Activated T-cell treated with anti-CD3 and anti-CD28 coated beads, Interleukin-2, amount 50 U/mL, for 72 hours (primary cell): ENCODE data around the gene APC. TPM values are rescaled to one million over a fixed set of nuclear protein-coding genes. Genes with fewer than 3 reads are reported as not detected.
A peak's percentile ranks its signal among the peaks of the same experiment; 100 is the strongest.

Experiments used
- ATAC-seq, 2 donors: fragments of 150-1000 bp; cut with Tn5 transposase; replicated peaks in 1 of 2; 2 replicates each; pipeline ENCODE4 v1.10.0; 2021; ENCODE audit warnings: moderate library complexity in 2 of 2, mild to moderate bottlenecking in 1 of 2
- DNase-seq, 2 donors: peaks; one replicate each; pipeline ENCODE4 v3.0.0; 2021 to 2022; ENCODE audit warnings: mixed read lengths in 1 of 2
- H3K27ac Mint-ChIP-seq: one replicate; pipeline ENCODE4 v1.8.0; 2022; ENCODE audit warnings: mild to moderate bottlenecking, moderate library complexity, mixed read lengths
- H3K27me3 Mint-ChIP-seq: one replicate; pipeline ENCODE4 v1.8.0; 2022; ENCODE audit warnings: low read depth, mixed read lengths
- H3K36me3 Mint-ChIP-seq, 2 donors: one replicate each; pipeline ENCODE4 v1.8.0; 2022; ENCODE audit warnings: mixed read lengths in 2 of 2, mild to moderate bottlenecking in 1 of 2; ENCODE audit not compliant: insufficient read depth in 2 of 2
- H3K4me1 Mint-ChIP-seq: one replicate; pipeline ENCODE4 v1.8.0; 2022; ENCODE audit warnings: low read depth, mixed read lengths
- H3K4me3 Mint-ChIP-seq, 2 donors: one replicate each; pipeline ENCODE4 v1.8.0; 2022; ENCODE audit warnings: mild to moderate bottlenecking in 2 of 2, mixed read lengths in 2 of 2, moderate library complexity in 2 of 2
- H3K9me3 Mint-ChIP-seq, 2 donors: one replicate each; pipeline ENCODE4 v1.8.0; 2022; ENCODE audit warnings: mixed read lengths in 2 of 2
- total RNA-seq, 2 donors: library from RNA; stranded (reverse); gene quantifications; one replicate each; pipeline ENCODE4 v1.2.3, GENCODE V29; 2022

Gene APC
- total RNA-seq, 2 donors from 2014 or later, result 22.0 to 22.7 TPM

DNA sequence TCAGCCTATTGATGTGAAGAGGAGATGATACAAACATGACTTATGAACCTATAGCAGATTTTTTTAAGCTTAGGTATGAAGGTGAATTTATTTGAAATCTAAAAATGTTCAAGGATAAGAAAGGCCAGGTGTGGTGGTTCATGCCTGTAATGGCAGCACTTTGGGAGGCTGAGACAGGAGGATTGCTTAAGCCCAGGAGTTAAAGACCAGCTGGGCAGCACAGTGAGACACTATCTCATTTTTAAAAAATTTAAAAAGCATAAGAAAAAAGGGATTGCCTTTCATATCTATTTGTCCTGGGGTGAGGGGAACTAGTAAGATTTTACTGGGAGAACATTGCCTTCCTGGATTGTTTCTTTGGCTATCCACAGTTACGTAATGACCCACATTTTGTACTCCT is 82.6 kb downstream of the APC start:
- ATAC-seq (no peak), DNase-seq (no peak)
- Mint-ChIP-seq H3K27me3 (no peaks in the 10 kb centered on the region), H3K36me3 (peaks cover 0 to 8% of the 10 kb centered on the region in 2 donors), H3K9me3 (no peaks in the 10 kb centered on the region), H3K27ac (no peak overlapping the region), H3K4me3 (no peak overlapping the region), H3K4me1 (no peaks in the 10 kb centered on the region)

DNA sequence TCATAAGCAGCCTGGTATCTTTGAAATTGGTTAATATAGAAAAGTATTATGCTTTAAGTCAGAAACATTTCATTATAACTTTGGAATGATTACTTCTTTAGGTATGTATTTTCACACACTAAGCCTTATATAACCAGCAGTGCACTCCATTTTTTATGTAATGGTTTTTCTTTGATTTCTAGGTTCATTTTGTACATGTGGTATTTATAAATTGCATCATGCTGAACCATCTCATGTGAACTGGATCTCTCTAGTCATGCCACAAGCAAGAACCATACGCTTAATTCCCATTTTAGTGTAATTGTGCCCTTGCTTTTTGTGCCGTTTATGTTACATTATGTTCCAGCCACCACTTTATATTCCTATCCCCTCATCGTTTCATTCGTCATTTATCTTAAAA is 84.8 kb downstream of the APC start:
- DNase-seq, result no peak
- H3K4me3 Mint-ChIP-seq, result no peak overlapping the region
- H3K9me3 Mint-ChIP-seq, result no peaks in the 10 kb centered on the region
- H3K4me1 Mint-ChIP-seq, result no peaks in the 10 kb centered on the region
- peaks cover 0 to 5% of the 10 kb centered on the region in 2 donors for H3K36me3 Mint-ChIP-seq
- H3K27me3 Mint-ChIP-seq, result no peaks in the 10 kb centered on the region
- ATAC-seq, result no peak
- peak overlapping the region; percentile 50 for H3K27ac Mint-ChIP-seq

DNA sequence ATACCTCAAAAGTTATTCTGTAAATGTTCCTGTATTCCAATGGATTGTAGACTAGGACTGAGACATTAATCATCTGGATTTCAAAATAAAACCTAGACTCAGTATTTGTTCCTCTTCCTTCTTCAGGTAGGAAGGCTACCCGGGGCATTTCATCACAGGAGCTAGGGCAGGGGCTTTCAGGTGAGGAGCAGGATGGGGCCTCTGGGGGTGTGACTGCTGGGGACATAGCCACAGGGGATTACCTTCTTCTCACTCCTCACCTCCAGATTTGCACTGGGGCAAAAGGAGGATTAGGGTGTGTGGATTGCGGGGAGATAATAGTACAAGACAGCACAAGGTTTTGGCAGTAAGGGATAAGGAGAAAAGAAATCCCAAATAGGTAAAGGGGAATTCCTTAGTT is 85.5 kb downstream of the APC start:
- Mint-ChIP-seq H3K27me3 (no peaks in the 10 kb centered on the region), H3K36me3 (peaks cover 0 to 5% of the 10 kb centered on the region in 2 donors), H3K27ac (peak overlapping the region; percentile 50), H3K4me1 (no peaks in the 10 kb centered on the region), H3K9me3 (no peaks in the 10 kb centered on the region), H3K4me3 (no peak overlapping the region)
- no peak for ATAC-seq
- DNase-seq, result no peak

DNA sequence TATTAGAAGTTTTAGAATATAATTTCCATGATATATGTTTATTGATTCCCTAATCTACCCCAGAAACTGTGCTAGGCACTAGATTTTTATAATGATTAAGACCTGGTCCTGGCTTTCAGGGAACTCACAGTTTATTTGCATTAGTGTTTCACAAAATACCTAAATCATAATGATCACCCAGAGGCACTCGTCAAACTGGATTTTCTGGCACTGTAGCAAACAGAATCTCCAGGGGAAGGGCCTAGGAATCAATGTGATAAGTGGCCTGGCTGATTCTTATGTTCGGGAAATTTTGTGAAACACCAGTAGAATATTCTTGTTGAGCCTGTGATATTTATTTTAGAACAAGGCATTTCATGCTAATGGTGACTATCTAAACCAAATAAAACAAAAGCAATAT is 86.0 kb downstream of the APC start:
- Mint-ChIP-seq H3K27ac (peak overlapping the region; percentile 43), H3K4me3 (no peak overlapping the region), H3K4me1 (no peaks in the 10 kb centered on the region), H3K36me3 (peaks cover 0 to 5% of the 10 kb centered on the region in 2 donors), H3K27me3 (no peaks in the 10 kb centered on the region), H3K9me3 (no peaks in the 10 kb centered on the region)
- no peak for DNase-seq
- ATAC-seq, result no peak

DNA sequence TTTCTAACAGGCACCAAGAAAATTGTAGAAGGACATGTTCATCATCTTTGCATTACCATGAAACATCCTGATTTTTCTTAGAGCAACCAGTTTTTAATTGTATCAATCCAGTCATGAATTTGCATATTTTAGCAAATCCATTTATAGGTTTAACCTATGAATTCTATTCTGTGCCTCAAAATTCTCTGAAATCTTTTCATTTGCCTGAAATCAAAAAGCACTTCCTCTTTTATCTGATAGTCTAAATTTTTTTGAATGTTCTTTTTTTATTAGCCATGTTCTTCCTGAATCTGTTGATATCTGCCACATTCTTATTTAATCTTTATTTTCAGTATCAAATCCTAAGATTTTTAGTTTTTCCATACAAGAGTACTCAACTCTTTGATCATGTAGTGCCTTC is 86.5 kb downstream of the APC start:
- no peaks in the 10 kb centered on the region for H3K4me1 Mint-ChIP-seq
- no peak overlapping the region for H3K4me3 Mint-ChIP-seq
- no peaks in the 10 kb centered on the region for H3K9me3 Mint-ChIP-seq
- H3K27me3 Mint-ChIP-seq, result no peaks in the 10 kb centered on the region
- ATAC-seq (no peak), DNase-seq (no peak)
- H3K27ac Mint-ChIP-seq, result peak overlapping the region; percentile 74
- H3K36me3 Mint-ChIP-seq, result peaks cover 0 to 5% of the 10 kb centered on the region in 2 donors

DNA sequence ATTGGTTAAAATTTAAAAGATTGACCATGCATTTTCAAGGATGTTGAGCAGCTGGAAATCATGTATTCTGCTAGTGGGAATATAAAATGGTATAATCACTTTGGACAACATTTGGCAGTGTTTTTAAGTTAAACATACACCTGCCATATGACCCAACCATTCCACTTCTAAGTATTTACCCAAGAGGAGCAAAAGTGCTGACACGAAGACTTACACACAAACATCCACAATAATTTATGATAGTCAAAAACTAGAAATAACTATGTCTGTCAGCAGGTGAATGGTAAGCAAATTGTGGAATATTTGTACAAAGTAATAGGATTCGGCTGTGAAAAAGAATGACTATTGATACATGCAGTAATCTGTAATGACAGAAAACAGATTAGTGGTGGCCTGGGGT is 92.7 kb downstream of the APC start:
- H3K9me3 Mint-ChIP-seq, result no peaks in the 10 kb centered on the region
- no peak overlapping the region for H3K27ac Mint-ChIP-seq
- DNase-seq, result no peak
- H3K4me1 Mint-ChIP-seq, result no peaks in the 10 kb centered on the region
- no peaks in the 10 kb centered on the region for H3K36me3 Mint-ChIP-seq
- H3K27me3 Mint-ChIP-seq, result no peaks in the 10 kb centered on the region
- H3K4me3 Mint-ChIP-seq, result no peak overlapping the region
- no peak for ATAC-seq

DNA sequence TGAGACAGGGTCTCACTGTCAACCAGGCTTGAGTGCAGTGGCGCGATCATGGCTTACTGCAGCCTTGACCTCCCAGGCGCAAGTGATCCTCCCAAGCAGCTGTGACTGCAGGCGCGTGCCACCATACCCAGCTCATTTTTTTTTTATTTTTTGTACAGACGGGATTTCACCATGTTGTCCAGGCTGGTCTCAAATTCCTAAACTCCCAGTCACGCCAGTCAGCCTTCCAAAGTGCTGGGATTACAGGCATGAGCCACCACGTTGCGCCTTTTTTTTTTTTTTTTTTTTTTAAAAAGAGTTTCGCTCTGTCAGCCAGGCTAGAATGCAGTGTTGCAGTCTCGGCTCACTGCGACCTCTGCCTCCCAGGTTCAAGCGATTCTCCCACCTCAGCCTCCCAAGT is 96.3 kb downstream of the APC start:
- no peaks in the 10 kb centered on the region for H3K27me3 Mint-ChIP-seq
- H3K4me3 Mint-ChIP-seq, result no peak overlapping the region
- H3K27ac Mint-ChIP-seq, result no peak overlapping the region
- H3K36me3 Mint-ChIP-seq, result peaks cover 0 to 11% of the 10 kb centered on the region in 2 donors
- H3K4me1 Mint-ChIP-seq, result no peaks in the 10 kb centered on the region
- no peak for DNase-seq
- H3K9me3 Mint-ChIP-seq, result no peaks in the 10 kb centered on the region
- ATAC-seq, result no peak

DNA sequence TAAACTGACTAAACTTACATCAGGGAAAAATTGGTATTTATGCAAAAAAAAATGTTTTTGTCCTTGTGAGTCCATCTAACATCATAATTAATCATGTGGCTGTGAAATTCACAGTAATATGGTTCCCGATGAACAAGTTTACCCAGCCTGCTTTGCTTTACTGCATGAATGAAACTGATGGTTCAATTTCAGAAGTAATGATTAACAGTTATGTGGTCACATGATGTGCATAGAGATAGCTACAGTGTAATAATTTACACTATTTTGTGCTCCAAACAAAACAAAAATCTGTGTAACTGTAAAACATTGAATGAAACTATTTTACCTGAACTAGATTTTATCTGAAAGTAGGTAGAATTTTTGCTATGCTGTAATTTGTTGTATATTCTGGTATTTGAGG is 106.8 kb downstream of the APC start:
- Mint-ChIP-seq H3K27me3 (no peaks in the 10 kb centered on the region), H3K36me3 (no peaks in the 10 kb centered on the region), H3K9me3 (no peaks in the 10 kb centered on the region), H3K27ac (no peak overlapping the region), H3K4me3 (no peak overlapping the region), H3K4me1 (peaks cover 6% of the 10 kb centered on the region)
- ATAC-seq, result no peak
- no peak for DNase-seq

DNA sequence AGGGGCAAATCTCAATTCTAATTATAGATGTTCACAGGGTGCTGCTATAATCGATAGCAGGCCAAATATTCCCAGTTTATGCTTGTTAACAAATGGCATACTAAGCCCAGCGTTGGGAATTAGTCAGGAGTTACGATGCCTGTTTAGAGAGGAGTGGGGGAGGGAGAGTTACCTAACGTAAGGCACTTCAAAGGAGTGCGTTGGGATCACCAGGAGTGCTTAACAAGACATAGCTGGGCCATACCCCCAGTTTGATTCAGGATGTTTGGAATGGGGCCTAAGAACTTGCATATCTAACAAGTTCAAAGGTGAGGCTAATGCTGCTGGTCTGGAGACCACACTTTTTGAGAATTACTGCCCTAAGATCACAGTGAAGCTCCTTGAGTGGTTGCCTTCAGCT is 108.9 kb downstream of the APC start:
- Mint-ChIP-seq H3K4me3 (no peak overlapping the region), H3K4me1 (peaks cover 6% of the 10 kb centered on the region), H3K27me3 (no peaks in the 10 kb centered on the region), H3K9me3 (no peaks in the 10 kb centered on the region), H3K36me3 (no peaks in the 10 kb centered on the region), H3K27ac (no peak overlapping the region)
- ATAC-seq (no peak), DNase-seq (no peak)

DNA sequence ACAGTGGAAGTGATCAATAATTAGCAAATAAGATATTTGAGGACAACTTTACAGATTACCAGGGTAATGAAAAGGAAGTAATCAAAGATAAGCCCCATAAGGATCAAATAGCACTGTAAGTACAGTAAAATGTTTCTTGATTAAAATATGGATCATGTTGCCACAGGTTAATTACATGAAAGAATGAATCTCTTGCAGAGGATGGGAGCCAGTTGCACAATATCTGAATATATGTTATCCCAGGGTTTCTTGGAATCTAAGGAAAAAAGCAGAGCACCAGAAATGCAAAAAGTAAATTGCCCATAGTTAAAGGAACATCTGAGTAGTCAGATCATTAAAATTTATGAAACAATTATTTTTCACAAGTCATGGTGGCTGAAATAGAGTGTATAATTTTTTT is 109.6 kb downstream of the APC start:
- no peak overlapping the region for H3K4me3 Mint-ChIP-seq
- no peak overlapping the region for H3K27ac Mint-ChIP-seq
- no peaks in the 10 kb centered on the region for H3K36me3 Mint-ChIP-seq
- ATAC-seq, result no peak
- H3K4me1 Mint-ChIP-seq, result peaks cover 6% of the 10 kb centered on the region
- no peaks in the 10 kb centered on the region for H3K27me3 Mint-ChIP-seq
- DNase-seq, result no peak
- H3K9me3 Mint-ChIP-seq, result no peaks in the 10 kb centered on the region

DNA sequence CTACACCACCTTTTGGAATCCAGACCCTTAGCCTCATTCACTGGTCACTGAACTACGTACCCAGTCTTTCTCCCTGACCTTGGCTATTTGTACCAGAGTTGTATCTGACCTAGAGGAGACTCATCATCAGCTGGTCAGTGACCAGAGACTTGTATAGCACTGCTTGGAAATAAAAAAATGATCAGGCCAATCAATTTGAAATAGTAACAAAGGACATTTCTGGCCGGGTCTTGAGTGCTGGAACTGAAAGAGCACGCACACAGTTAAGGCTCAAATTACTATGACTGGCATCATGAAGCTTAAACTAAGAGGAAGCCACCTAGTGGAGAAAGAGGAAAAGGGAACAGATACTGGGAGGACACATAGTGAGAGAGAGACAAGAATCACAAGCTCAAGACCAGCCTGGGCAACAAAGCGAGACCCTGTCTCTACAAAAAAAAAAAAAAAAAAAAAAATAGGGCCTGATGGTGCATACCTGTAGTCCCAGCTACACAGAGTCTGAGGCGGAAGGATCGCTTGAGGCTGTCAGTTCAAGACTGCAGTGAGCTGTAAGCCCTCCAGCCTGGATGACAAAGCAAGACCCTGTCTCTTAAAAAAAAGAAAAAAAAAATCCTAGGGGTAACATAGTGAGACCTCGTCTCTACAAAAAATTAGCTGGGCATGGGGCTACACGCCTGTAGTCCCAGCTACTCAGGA is 110.6 kb downstream of the APC start:
- H3K4me1 Mint-ChIP-seq, result peaks cover 6% of the 10 kb centered on the region
- no peaks in the 10 kb centered on the region for H3K36me3 Mint-ChIP-seq
- H3K27ac Mint-ChIP-seq, result no peak overlapping the region
- peaks cover 6% of the 10 kb centered on the region for H3K27me3 Mint-ChIP-seq
- ATAC-seq (peak; percentile 94 to 98), DNase-seq (peak in 1 of 2 donors; percentile 18)
- H3K9me3 Mint-ChIP-seq, result no peaks in the 10 kb centered on the region
- peak overlapping the region in 1 of 2 donors; percentile 60 for H3K4me3 Mint-ChIP-seq

DNA sequence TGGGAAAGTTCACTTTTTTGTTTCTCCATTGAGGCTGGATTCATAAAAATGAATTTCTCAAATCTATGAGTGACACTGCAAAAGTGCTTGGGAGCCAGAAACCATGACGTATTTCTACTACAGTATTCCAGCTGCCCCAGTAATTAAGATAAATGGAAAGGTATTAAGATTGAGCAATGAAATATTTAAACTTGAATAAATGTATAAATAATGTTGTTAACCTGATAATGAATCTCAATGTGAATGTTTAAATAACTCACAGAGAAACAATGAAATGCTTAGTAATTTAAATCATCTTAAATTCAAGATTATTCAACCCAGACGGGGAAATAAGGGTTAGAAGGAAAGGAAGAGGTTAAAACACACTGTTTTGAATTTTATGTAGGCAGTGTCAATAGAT is 112.2 kb downstream of the APC start:
- Mint-ChIP-seq H3K36me3 (peaks cover 4 to 5% of the 10 kb centered on the region in 2 donors), H3K9me3 (peaks cover 3 to 4% of the 10 kb centered on the region in 2 donors), H3K4me3 (no peak overlapping the region), H3K27me3 (peaks cover 18% of the 10 kb centered on the region), H3K4me1 (peaks cover 6% of the 10 kb centered on the region), H3K27ac (no peak overlapping the region)
- no peak for DNase-seq
- no peak for ATAC-seq

DNA sequence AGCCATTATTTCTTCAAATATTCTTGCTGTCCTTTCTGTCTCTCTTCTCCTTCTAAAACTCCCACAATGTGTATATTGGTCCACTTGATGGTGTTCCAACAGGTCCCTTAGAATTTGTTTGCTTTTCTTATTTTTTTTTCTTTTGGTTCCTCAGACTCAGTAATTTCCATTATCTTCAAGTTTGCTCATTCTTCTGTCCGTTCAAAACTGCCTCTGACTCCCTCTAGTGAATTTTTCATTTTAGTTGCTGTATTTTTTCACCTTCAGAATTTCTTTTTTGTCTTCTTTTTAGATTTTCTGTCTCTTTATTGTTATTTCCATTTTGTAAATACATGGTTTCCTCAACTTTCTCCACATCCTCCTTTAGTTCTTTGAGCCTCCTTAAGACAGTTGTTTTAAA is 117.0 kb downstream of the APC start:
- peaks cover 5 to 6% of the 10 kb centered on the region in 2 donors for H3K9me3 Mint-ChIP-seq

DNA sequence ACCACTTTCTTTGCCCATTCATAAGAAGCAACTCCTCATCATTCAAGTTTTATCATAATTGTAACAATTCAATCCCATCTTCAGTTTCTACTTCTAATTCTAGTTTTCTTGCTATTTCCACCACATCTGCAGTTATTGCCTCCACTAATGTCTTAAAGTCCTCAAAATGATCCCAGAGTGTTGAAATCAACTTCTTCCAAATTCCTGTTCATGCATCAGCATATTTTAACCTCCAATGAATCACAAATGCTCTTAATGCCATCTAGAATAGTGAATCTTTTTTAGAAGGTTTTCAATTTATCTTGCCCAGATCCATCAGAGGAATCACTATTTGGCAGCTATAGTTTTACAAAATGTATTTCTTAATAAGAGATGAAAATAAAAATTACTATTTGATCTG is 120.2 kb downstream of the APC start:
- no peak for ATAC-seq
- peaks cover 5 to 6% of the 10 kb centered on the region in 2 donors for H3K9me3 Mint-ChIP-seq
- H3K4me1 Mint-ChIP-seq, result peaks cover 22% of the 10 kb centered on the region
- H3K4me3 Mint-ChIP-seq, result peak overlapping the region in 1 of 2 donors; percentile 1
- no peak for DNase-seq
- peaks cover 44% of the 10 kb centered on the region for H3K27me3 Mint-ChIP-seq
- peaks cover 12 to 19% of the 10 kb centered on the region in 2 donors for H3K36me3 Mint-ChIP-seq
- peak overlapping the region; percentile 1 for H3K27ac Mint-ChIP-seq

More for the DNA sequence above, 117.0 kb downstream of the APC start:
- Mint-ChIP-seq H3K27me3 (peaks cover 48% of the 10 kb centered on the region), H3K4me3 (no peak overlapping the region), H3K36me3 (peaks cover 7 to 9% of the 10 kb centered on the region in 2 donors), H3K4me1 (peaks cover 7% of the 10 kb centered on the region), H3K27ac (no peak overlapping the region)
- DNase-seq (no peak), ATAC-seq (no peak)
